Suprapubic skin (tissue), 3 donors: ENCODE results near the gene TNNT2.

Experiments
- CTCF ChIP-seq, 2 donors: fragments of 200-600 bp in 1 of 2; fragments of 450-650 bp in 1 of 2; sonication (generic) in 1 of 2; IDR thresholded peaks; one replicate each; pipeline ENCODE4 v1.5.1; 2016 to 2019; ENCODE audit warnings: antibody characterized with exemption in 2 of 2, mild to moderate bottlenecking in 1 of 2, moderate library complexity in 1 of 2
- POLR2A ChIP-seq, 2 donors: fragments of 450-650 bp; IDR thresholded peaks; one replicate each; pipeline ENCODE4 v1.6.1; 2017; ENCODE audit warnings: antibody characterized with exemption in 2 of 2, mild to moderate bottlenecking in 2 of 2, moderate library complexity in 2 of 2

- TF ChIP-seq CTCF (IDR thresholded peaks at IDR 0.05) (no peak), POLR2A (IDR thresholded peaks at IDR 0.05) (no peak)
Measured at GRCh38 chr1:201335901-201336300, 41.6 kb downstream of the TNNT2 start.
